ENCODE data around the gene DTNBP1.

DNA sequence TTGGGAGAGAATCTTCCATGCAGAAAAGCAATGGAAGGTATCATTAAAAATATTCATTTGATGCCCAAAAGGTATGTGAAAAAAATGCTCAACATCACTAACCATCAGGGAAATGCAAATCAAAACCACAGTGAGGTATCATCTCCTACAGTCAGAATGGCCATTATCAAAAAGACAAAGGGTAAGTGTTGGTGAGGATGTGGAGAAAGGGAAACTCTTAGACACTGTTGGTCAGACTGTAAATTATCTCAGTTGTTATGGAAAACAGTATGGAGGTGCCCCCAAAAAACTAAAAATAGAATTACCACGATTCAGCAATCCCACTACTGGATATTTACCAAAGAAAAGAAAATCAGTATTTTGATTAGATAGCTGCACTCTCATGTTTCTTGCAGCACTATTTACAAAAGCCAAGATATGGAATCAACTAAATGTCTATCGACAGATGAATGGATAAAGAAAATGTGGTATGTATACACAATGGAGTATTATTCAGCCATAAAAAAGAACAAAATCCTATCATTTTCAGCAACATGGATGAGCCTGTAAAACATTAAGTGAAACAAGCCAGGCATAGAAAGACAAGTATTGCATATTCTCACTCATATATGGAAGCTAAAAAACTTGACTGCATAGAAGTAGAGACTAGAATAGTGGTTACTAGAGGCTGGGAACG is 84.0 kb downstream of the DTNBP1 start:
- TF ChIP-seq, protein P1, sequence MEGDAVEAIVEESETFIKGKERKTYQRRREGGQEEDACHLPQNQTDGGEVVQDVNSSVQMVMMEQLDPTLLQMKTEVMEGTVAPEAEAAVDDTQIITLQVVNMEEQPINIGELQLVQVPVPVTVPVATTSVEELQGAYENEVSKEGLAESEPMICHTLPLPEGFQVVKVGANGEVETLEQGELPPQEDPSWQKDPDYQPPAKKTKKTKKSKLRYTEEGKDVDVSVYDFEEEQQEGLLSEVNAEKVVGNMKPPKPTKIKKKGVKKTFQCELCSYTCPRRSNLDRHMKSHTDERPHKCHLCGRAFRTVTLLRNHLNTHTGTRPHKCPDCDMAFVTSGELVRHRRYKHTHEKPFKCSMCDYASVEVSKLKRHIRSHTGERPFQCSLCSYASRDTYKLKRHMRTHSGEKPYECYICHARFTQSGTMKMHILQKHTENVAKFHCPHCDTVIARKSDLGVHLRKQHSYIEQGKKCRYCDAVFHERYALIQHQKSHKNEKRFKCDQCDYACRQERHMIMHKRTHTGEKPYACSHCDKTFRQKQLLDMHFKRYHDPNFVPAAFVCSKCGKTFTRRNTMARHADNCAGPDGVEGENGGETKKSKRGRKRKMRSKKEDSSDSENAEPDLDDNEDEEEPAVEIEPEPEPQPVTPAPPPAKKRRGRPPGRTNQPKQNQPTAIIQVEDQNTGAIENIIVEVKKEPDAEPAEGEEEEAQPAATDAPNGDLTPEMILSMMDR (IDR thresholded peaks at IDR 0.05), result no peak
- no peak for TF ChIP-seq POLR2A (IDR thresholded peaks at IDR 0.05)

All from testis (tissue), 2 donors.